ENCODE results near the gene SHISA4.

Gene SHISA4

GRCh38 chr1:201882665-201883132, 6.0 kb upstream of the SHISA4 start:
- no peak for DNase-seq

GRCh38 chr1:201883266-201883665, 5.4 kb upstream of the SHISA4 start:
- no peak for DNase-seq

DNA sequence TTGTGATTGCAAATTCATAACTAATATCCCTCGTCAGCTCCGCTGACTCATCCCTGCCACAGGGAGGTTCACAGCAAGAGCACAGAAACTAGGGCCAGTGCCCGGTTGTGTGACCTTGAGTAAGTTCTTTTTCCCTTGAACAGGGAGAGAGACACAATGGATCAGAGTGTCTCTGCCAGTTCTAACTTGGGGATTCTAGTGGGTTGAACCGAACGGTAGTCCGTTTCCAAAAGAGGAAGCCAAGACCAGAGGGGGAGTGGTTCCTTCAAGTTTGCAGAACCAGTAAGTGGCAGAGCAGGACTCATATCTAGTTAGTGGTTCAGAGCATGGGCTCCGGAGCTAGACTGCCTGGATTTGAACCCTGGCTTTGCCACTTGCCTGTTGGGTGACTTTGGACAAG, 4.9 kb upstream of the SHISA4 start:
- no peak for DNase-seq

DNA sequence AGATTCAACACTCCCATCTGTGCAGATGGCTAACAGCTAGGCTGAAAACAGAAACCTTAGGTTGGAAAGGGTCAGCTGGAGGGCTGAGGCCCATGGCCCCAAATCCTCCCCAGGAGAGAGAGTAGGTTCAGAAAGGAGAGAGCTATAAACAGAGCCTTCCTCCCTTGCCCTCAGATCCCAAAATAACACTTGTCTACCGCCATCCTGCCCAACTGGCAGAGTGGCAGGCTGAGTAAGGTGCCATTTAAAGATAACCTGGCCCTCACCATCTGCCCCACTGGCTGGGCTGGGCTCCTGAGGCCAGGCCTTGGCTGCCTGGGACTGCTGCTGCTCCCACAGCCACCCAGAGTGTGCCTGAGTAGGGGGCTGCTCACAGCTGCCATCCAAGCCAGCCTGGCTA, 4.3 kb upstream of the SHISA4 start:
- DNase-seq = no peak

- DNase-seq = no peak
Measured at GRCh38 chr1:201885531-201886075, 3.1 kb upstream of the SHISA4 start.

DNA sequence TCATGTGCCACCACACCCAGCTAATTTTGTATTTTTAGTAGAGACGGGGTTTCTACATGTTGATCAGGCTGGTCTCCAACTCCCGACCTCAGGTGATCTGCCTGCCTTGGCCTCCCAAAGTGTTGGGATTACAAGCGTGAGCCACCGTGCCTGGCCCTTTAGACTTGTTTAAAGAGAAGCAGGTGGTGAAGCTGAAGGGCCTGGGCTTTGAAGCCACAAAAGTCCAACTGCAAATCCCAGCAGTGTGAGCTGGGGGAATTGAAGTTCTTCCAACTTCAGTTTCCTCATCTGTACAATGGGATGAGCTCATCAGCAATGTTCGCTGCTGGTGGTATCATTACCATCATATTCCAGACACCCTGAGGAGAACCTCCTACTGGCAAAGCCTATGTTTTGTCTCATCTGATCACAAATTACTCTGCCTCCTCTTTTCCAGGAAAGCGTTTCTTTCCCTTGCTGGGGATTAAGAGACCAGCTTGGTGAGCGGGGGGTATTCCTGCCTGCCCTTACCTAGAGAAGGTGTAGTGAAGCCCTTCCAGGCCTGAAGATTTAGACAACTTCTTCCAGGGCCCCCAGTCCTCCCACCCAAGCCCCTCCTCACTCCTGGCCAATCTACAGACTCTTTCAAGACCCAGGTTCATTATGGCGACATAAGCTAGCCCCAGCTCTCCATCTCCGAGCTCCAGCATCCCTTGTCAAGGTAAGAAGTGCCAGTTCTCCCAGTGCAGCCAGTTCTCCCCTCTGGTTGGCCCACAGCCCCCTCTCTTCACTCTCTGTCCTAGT, 2.4 kb upstream of the SHISA4 start:
- DNase-seq = no peak

DNA sequence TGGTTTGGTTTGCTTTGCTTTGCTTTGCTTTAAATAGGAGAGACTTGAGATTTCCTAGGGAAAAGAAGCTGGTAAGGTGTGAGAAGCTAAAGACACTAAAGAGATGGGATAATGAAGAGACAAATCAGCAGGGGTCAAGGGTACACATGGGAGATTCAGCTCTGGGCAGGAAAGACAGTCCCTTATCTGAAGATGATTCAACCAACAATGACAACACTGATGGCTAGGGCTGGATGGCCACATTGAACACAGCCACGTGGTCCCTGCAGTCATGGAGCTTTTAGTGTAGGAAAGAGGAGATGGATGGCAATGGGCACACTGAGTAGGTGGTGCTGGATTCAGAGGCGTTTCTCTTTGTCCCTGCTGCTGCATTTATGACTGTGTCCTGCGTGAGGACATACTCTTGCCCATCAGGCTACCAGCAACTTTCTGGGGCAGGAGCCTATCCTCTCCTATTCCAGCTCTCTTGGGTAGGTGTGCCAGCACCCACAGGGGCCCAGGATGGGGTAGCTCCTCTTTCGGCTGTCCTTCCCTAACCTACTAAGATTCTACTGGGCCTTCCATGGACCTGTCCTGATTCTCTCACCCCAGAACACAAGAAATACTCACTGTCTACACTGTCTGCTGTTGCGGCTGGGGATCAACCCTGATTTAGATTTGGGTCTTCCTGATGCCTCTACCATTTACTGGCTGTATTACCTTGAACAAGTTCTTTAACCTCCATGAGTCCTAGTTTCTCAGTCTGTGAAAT, 1.4 kb upstream of the SHISA4 start:
- DNase-seq = no peak

DNA sequence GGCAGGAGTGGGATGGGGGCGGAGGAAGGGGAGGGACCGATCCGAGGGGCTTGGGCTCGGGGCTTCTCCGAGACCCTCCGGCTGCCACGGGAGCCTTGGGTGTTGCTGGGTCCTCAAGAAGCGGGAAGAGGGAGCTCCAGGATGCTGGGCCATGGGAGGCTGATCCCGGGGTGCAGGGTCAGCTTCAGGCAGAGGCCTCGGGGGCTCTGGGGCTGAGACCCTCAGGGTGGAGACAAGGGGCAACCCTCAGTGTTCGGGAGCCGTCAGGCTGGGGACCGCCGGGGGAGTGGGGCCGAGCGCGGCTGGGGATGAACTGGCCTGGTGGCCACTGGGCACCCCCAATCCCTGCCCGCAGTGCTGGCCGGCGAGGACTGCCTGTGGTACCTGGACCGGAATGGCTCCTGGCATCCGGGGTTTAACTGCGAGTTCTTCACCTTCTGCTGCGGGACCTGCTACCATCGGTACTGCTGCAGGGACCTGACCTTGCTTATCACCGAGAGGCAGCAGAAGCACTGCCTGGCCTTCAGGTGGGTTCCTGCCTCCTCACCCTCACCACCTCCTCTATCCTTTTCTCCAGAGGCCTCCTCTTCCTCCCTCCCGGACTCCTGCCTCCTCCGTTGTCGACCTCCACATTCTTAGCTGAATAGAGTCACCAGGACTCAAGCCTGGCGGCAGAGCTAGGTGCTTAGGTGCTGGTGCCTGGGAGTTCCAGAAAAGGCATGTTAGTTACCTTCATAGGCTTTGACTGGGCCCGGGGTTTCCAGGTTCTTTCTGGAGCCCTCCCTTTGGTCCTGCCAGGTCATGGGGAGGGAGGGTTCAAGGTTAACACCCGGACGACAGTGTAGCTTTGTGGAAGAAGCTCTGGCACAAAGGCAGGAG, 631 bp downstream of the SHISA4 start:
- DNase-seq = peak; percentile 69

DNA sequence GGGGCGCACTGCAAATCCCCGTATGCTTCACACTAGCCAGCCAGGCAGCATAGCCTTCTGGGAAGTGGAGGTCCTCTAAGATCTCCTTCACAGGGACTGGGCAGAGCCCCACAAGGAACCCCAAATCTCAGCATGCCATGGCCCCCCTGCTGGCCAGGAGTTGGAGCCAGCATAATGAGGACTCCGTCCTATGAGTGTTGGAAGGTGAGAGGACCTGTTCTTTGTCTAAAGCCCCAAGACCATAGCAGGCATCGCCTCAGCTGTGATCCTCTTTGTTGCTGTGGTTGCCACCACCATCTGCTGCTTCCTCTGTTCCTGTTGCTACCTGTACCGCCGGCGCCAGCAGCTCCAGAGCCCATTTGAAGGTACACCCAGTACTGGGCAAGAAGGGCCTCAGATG, 1.5 kb downstream of the SHISA4 start:
- no peak for DNase-seq

DNA sequence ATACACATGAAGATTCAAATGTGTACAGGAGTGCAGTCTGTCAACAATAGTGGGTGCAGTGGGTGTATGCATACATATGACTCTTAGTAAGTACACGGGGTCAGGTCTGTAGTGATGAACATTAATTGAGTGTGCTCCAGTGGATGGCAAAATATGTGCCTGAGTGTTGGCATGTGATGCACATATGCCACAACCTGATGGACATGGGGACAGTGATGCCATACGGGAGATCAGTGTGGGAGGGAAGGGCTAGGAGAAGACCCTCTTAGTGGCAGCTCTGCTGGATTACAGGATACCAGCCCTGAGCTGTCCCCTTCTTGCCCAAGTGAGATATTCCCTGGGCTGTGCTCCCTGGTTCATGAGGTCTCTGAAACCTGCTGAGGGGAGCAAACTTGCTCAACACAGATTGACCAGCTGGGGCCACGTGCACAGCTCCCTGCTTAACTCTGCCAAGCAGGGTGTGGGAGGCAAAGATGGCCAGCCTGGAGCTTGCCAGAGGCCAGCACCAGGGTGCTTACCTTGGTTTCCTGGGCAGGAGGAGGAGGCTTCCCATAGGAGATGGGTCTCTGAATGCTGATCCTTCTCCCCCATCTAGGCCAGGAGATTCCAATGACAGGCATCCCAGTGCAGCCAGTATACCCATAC, 2.2 kb downstream of the SHISA4 start:
- no peak for DNase-seq

GRCh38 chr1:201891451-201892045, 2.9 kb downstream of the SHISA4 start:
- DNase-seq = no peak

DNA sequence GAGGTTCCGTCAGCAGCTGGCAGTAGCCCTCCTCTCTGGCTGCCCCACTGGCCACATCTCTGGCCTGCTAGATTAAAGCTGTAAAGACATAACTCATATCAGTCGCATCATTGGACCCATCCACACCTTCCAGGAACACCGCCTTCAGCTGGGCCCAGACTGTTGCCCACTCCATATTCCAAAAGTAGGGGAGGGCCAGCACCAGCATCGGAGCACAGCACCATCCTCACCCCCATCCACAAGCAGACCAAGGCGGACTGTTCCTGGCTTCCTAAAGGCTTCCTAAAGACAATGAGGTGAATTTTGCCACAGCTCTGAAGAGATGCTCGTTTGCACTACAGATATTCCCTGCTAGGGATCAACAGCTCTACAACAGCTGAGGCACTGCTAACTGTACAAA, 3.5 kb downstream of the SHISA4 start:
- DNase-seq = no peak

DNA sequence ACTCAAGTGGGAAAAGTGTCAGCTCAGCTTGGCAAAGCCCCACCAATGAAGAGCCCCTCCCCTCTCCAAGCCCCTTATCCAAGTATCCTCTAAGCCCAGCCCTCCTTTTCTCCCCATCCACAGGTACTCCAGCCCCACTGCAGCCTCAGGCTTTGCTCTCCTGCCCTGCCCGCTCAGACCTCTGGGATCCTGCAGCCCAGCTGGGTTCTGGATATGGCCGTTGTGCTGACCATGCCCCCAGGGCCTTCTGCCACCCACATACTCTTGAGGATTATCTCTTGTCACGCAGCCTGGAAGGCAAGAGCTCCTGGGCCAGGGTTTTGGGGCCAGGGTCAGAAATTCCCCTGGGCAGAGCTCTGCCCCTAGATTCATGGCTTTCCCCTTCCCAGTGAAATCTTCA, 4.7 kb downstream of the SHISA4 start:
- DNase-seq = no peak

DNA sequence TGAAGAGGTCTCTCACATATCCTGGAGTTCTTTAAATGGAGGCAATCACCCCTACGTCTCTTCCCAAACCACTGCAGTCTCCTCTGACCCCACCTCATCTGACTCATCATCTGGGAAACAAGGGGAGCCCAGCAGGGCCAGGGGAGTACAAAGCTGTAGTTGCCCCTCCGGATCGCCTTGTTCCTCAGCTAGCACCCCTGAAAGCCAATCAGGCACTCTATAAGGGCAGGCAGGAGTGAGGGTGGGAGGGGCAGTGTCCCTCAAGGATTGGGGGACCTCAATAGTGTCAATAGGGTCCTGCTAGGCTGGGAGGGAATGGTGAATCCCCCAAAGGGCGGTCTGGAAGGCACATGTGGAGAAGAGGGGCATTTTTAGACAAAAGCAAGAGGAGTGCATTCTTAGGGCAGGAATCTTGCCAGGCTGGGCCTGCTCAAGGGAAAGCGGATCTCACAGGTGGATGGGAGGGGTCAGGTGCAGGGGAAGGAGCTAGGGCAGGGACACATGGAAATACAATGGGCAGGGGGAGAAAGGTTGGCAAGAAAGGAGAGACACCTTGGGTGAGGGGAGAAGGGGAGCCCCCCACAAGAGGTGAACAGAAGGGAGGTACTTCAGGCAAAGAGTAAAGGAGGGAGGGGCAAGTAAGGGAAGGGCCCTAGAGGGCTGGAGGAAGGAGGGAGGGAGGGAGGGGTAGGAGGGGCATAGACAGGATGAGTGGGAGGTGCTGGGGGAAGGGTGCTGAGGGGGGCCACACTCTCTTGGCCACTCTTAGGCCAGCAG, 5.8 kb downstream of the SHISA4 start:
- no peak for DNase-seq

GRCh38 chr1:201895120-201895665, 6.5 kb downstream of the SHISA4 start:
- no peak for DNase-seq

DNA sequence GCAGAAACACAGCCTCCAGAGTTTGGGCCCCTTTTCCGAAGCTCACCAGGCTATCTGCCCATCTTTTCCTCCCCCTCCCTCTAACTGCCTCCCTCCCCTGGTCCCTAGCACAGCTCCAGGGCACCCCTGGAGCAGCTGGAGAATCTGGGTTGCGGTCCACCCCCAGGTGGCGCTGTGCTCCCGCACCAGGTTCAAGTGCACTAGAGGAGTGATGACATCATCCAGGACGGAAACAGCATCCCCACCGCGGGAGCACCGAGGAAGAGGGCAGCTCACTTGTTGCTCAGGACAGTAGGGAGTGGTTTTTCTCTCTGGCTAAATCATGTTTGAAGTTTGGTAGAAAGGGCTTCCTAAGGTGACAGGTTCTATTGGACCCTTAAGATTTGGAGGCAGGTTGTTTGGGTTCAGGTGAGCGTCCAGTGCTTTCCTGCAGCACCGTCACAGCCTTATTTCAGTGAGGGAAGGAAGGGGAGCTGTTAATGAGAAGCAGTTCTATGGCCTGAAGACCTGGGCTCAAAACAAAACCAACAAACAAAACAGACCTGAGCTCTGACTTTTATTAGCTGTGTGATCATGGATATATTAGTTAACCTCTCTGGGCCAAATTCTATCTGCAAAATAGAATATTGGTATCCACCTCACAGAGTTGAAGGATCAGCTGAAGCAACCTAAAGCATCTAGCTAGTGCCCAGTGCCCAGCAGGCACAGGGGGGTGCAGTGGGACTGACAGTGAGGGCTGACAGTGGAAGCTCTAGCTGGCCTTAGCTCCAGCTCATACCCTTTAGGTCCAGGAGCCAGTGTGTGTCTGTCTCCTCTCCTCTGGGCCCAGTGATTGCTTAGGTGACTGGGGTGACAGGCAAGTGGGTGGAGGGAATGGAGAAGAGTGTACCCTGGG, 7.5 kb downstream of the SHISA4 start:
- DNase-seq = peak; percentile 88

- no peak for DNase-seq
Measured at GRCh38 chr1:201896951-201897391, 8.3 kb downstream of the SHISA4 start.

DNA sequence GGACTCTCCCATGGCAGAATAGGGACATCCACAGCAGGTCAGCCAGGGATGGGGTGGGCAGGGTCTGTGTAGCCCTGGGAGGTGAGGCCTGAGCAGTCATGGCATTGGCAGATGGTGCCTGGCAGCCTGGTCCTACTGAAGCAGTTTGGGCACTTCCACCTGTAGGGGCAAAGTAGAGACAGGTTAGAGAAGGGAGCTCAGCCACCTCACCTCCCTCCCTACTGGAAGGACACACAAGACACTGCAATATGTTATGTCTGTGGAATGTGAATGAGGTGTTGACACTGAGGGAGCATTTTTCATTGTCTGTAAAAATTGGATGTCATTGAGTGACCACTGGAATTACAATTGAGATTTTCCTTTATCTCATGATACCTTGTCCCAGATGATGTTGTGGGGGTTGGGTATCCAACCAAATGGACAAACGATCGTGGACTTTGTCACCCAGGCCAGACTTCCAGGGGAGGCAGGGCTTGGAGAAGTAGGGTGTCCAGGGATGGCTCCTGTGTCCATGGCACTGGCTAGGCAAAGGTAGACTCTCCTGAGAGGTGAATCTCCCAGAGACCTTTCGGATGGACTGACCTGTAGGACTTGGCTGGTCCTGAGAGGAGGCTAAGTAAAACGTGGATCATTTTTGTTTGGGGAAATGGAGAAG, 9.7 kb downstream of the SHISA4 start:
- no peak for DNase-seq

- no peak for DNase-seq
Measured at GRCh38 chr1:201898992-201899391, 10.3 kb downstream of the SHISA4 start.

Measured in retina (tissue), 1 donor.